Spleen (tissue), 7 donors: Measurements from ENCODE around the gene JOSD2.

ENCODE experiments used
- POLR2AphosphoS5 ChIP-seq, 3 donors: sonication (generic); formaldehyde crosslinking; IDR thresholded peaks; one replicate each; pipeline ENCODE4 v1.5.1; 2017; ENCODE audit warnings: antibody characterized with exemption in 3 of 3
- TF ChIP-seq, protein P1 (sequence below), 11 experiments: fragments of 200-600 bp in 7 of 11; fragments of 450-650 bp in 4 of 11; sonication (generic) in 4 of 11; IDR thresholded peaks in 8 of 11; conservative IDR thresholded peaks in 3 of 11; 1 replicate in 7 of 11; 2 replicates in 4 of 11; pipeline versions ENCODE4 v1.4.0 to v1.8.0; 2016 to 2021; ENCODE audit warnings: antibody characterized with exemption in 11 of 11, inconsistent platforms in 4 of 11, mild to moderate bottlenecking in 1 of 11
- donor health status: DM: no; HTN: no; CAD: no; lungs with moderate emphysema.
- donor health status: DM: no; HTN: no; CAD: no.
- donor health status: DM: no; HTN: no; CAD: no.

DNA sequence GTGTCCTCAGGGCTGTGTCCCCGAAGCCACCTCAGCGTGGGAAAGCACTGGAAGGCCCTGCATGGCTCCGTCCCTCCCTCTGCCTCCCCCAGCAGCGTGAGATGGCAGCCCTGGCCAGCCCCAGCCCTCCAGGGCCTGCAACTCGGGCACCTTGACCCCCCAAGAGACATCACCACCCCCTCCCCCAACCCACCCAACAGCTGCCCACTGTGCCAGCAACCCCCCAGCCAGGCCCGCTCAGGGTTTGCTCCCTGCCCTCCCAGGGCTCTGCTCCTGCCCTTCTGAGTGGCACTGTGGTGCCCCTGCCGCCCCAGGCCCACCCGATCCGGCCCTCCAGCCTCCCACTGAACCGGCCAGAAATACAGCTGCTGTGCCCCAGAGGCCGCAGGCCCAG, 4.2 kb upstream of the JOSD2 start:
- TF ChIP-seq, protein P1, sequence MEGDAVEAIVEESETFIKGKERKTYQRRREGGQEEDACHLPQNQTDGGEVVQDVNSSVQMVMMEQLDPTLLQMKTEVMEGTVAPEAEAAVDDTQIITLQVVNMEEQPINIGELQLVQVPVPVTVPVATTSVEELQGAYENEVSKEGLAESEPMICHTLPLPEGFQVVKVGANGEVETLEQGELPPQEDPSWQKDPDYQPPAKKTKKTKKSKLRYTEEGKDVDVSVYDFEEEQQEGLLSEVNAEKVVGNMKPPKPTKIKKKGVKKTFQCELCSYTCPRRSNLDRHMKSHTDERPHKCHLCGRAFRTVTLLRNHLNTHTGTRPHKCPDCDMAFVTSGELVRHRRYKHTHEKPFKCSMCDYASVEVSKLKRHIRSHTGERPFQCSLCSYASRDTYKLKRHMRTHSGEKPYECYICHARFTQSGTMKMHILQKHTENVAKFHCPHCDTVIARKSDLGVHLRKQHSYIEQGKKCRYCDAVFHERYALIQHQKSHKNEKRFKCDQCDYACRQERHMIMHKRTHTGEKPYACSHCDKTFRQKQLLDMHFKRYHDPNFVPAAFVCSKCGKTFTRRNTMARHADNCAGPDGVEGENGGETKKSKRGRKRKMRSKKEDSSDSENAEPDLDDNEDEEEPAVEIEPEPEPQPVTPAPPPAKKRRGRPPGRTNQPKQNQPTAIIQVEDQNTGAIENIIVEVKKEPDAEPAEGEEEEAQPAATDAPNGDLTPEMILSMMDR (IDR thresholded peaks at IDR 0.05 in 8 of 11, conservative IDR thresholded peaks at IDR 0.05 in 3 of 11) = no peak
- TF ChIP-seq POLR2AphosphoS5 (IDR thresholded peaks at IDR 0.05) = peak in 1 of 3 donors; percentile 14
